Effector memory CD8-positive, alpha-beta T cell (primary cell): Measurements from ENCODE around the gene RBM4B.

Experiments used
- ATAC-seq: fragments of 150-1000 bp; cut with Tn5 transposase; replicated peaks from 2 replicates; pipeline ENCODE4 v1.10.0; 2021; ENCODE audit warnings: mild to moderate bottlenecking, moderate library complexity
- DNase-seq, 3 experiments: peaks; one replicate each; pipeline ENCODE4 v3.0.0; 2021
- H3K27ac Mint-ChIP-seq, 2 donors: one replicate each; pipeline ENCODE4 v1.8.0; 2022; ENCODE audit warnings: mild to moderate bottlenecking in 2 of 2, mixed read lengths in 2 of 2, moderate library complexity in 2 of 2
- H3K27me3 Mint-ChIP-seq, 2 donors: one replicate each; pipeline ENCODE4 v1.8.0; 2022; ENCODE audit warnings: mixed read lengths in 2 of 2
- H3K36me3 Mint-ChIP-seq: one replicate; pipeline ENCODE4 v1.8.0; 2022; ENCODE audit warnings: mild to moderate bottlenecking, moderate library complexity, mixed read lengths; ENCODE audit not compliant: insufficient read depth
- H3K4me1 Mint-ChIP-seq, 2 donors: one replicate each; pipeline ENCODE4 v1.8.0; 2022; ENCODE audit warnings: low read depth in 2 of 2, mixed read lengths in 2 of 2
- H3K4me3 Mint-ChIP-seq, 2 donors: one replicate each; pipeline ENCODE4 v1.8.0; 2022; ENCODE audit warnings: mild to moderate bottlenecking in 2 of 2, mixed read lengths in 2 of 2, moderate library complexity in 2 of 2
- H3K9me3 Mint-ChIP-seq, 2 donors: one replicate each; pipeline ENCODE4 v1.8.0; 2022; ENCODE audit warnings: mixed read lengths in 2 of 2

Gene RBM4B

DNA sequence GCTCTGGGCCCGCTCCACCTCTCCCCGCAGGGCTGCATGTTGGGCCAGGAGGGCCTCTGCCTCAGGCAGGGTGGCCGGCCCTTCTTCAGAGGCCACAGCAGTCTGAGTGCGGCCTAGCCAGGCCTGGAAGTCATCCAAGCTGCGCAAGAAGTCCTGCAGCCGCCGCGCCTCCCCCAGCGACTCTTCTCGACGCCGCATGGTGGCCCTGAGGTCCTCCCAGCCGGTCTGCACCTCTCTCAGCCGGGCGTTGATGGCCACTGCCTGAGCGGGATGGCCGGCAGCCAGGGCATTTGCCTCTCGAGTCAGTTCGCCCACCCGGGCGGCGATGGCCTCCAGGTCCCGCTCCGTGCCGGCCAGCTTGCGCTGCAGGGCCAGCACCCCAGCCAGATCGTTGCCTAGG lies 23.1 kb upstream of the RBM4B start:
- H3K4me1 Mint-ChIP-seq = no peaks in the 10 kb centered on the region
- H3K36me3 Mint-ChIP-seq = peaks cover 3% of the 10 kb centered on the region
- no peak overlapping the region for H3K4me3 Mint-ChIP-seq
- no peak overlapping the region for H3K27ac Mint-ChIP-seq
- no peaks in the 10 kb centered on the region for H3K9me3 Mint-ChIP-seq
- DNase-seq = no peak
- no peak for ATAC-seq
- peaks cover 0 to 10% of the 10 kb centered on the region in 2 donors for H3K27me3 Mint-ChIP-seq

DNA sequence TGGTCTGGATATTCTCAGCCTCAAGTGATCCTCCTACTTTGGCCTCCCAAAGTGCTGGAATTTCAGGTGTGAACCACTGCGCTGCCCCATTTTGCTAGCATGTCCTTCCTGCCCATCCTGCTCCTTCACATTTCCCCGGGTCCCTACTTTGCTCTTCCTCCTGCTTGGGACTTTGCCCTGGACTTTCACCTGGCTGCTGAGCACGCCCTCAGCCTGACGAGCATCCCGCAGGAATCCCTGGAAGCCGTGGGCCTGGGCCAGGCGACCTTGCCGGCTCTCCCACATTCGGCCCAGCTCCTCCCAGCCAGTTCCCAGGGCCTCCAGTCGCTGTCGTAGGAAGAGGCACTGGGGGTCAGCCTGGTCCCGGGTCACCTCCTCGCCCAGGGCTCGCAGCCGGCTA lies 22.6 kb upstream of the RBM4B start:
- no peak overlapping the region for H3K27ac Mint-ChIP-seq
- H3K4me3 Mint-ChIP-seq = no peak overlapping the region
- H3K4me1 Mint-ChIP-seq = no peaks in the 10 kb centered on the region
- ATAC-seq (no peak), DNase-seq (no peak)
- H3K9me3 Mint-ChIP-seq = no peaks in the 10 kb centered on the region
- H3K27me3 Mint-ChIP-seq = peaks cover 0 to 10% of the 10 kb centered on the region in 2 donors
- peaks cover 3% of the 10 kb centered on the region for H3K36me3 Mint-ChIP-seq

DNA sequence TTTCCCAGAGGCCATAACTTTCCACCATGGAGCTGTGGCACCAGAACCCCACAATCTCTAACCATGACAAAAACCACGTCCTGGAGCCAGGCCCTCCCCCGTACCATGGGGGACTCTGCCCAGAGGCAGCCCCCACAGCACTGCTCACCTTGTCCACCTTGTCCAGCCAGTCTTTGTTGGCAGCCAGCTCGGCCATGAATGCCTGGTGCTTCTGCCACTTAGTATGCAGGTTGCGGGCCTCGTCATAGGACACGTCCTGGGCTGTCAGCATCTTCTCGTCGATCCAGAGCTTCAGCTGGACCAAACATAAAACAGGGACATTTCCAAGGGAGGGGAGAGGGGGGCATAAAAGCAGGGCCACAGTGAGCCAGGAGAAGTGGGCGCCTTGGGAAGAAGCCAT lies 20.8 kb upstream of the RBM4B start:
- H3K27me3 Mint-ChIP-seq = peaks cover 0 to 22% of the 10 kb centered on the region in 2 donors

GRCh38 chr11:66697988-66698387 lies 20.3 kb upstream of the RBM4B start:
- DNase-seq (no peak), ATAC-seq (no peak)
- Mint-ChIP-seq H3K4me1 (peaks cover 0 to 3% of the 10 kb centered on the region in 2 donors), H3K36me3 (peaks cover 8% of the 10 kb centered on the region), H3K27ac (no peak overlapping the region), H3K27me3 (peaks cover 0 to 27% of the 10 kb centered on the region in 2 donors), H3K4me3 (no peak overlapping the region), H3K9me3 (no peaks in the 10 kb centered on the region)

More for the DNA sequence above, 20.8 kb upstream of the RBM4B start:
- ATAC-seq (no peak), DNase-seq (no peak)
- H3K36me3 Mint-ChIP-seq = peaks cover 8% of the 10 kb centered on the region
- peaks cover 0 to 3% of the 10 kb centered on the region in 2 donors for H3K4me1 Mint-ChIP-seq
- H3K27ac Mint-ChIP-seq = no peak overlapping the region
- H3K4me3 Mint-ChIP-seq = no peak overlapping the region
- H3K9me3 Mint-ChIP-seq = no peaks in the 10 kb centered on the region

GRCh38 chr11:66696146-66696545 lies 18.5 kb upstream of the RBM4B start:
- DNase-seq (no peak), ATAC-seq (no peak)
- Mint-ChIP-seq H3K27me3 (peaks cover 0 to 21% of the 10 kb centered on the region in 2 donors), H3K27ac (peak overlapping the region in 1 of 2 donors; percentile 65), H3K4me1 (peaks cover 0 to 3% of the 10 kb centered on the region in 2 donors), H3K9me3 (no peaks in the 10 kb centered on the region), H3K36me3 (peaks cover 8% of the 10 kb centered on the region), H3K4me3 (no peak overlapping the region)

DNA sequence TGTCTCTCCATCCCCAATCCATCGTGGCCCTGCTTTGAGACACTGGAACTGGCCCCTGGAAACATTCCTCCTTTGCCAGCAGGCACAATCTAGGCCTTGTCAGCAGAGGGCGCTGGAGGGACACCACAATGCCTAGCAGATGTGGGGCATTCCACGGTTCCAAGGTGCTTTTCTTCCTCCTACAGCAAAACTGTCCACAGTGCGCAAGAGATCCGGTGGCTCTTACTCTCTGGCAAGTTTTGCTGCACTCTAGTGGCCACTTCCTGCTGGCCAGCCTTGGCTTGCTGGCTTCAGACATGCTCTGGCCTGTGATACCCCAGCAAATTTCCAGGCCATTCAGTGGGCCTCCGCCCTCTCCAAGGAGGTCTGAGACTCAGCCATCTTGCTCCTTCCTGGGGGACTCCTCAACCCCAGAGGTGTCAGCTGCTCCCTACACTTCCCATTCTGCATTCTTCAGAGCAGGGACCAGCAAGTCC lies 17.1 kb upstream of the RBM4B start:
- no peak overlapping the region for H3K4me3 Mint-ChIP-seq

DNA sequence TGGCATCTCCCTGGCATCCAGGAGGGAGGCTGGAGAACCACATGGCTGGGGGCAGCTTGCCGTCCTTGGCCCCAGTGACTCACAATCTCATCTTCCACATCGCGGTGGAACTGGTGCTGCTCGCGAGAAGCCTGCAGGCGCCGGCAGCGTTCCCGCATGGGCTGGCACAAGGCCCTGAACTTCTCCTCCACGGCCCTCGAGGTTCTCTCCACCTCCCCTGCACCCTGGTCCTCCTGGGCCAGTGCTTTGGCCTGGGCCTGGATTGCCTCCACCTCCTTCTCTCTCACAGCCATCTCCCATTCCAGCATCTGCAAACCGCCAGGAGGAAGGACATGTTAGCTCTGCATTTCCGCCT lies 16.3 kb upstream of the RBM4B start:
- Mint-ChIP-seq H3K9me3 (no peaks in the 10 kb centered on the region), H3K36me3 (peaks cover 5% of the 10 kb centered on the region), H3K4me1 (peaks cover 0 to 3% of the 10 kb centered on the region in 2 donors), H3K4me3 (no peak overlapping the region), H3K27ac (no peak overlapping the region), H3K27me3 (peaks cover 0 to 17% of the 10 kb centered on the region in 2 donors)
- DNase-seq (no peak), ATAC-seq (no peak)

More for the DNA sequence above, 17.1 kb upstream of the RBM4B start:
- Mint-ChIP-seq H3K9me3 (no peaks in the 10 kb centered on the region), H3K27me3 (peaks cover 0 to 17% of the 10 kb centered on the region in 2 donors), H3K27ac (no peak overlapping the region), H3K4me1 (peaks cover 0 to 3% of the 10 kb centered on the region in 2 donors), H3K36me3 (peaks cover 8% of the 10 kb centered on the region)
- DNase-seq (peak; percentile 81 to 83 (median 81)), ATAC-seq (peak; percentile 97)

DNA sequence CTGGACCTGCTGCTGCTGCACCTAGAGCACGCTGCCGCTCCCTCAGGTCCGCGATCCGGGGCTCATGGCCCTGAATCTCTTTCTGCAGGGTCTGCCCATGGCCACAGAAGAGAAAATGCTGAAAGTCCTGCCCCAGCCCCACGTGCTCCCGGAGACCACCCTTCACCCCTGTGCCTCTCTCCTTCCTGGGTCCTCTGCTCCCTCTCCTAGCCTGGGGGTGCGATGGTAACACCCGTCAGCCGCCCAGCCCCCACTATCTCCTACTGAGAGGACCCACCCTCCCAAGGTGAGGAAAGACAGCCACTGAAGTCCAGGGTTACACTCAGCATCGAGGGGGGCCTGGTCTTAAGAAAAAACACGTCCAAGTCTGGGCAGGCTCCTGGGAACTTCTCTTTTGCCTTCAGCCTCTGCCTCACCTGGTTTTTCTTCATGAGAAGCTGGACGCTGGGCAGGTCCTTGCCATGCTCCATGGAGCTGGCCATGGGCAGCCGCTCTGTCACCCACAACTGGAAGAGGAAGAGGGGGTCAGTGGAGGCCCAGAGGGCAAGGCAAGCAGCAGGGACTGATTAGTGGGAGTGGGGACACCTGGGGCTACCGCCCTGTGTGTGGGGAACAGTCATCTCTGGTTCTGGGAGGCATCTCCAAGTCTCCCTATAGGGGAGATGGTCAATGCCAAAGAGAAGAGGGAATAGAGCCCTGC lies 15.8 kb upstream of the RBM4B start:
- no peak for ATAC-seq
- Mint-ChIP-seq H3K36me3 (peaks cover 5% of the 10 kb centered on the region), H3K4me3 (no peak overlapping the region), H3K9me3 (no peaks in the 10 kb centered on the region), H3K27me3 (peaks cover 0 to 19% of the 10 kb centered on the region in 2 donors), H3K27ac (no peak overlapping the region), H3K4me1 (peaks cover 0 to 3% of the 10 kb centered on the region in 2 donors)
- no peak for DNase-seq

GRCh38 chr11:66692871-66693331 lies 15.2 kb upstream of the RBM4B start:
- Mint-ChIP-seq H3K4me1 (peaks cover 0 to 3% of the 10 kb centered on the region in 2 donors), H3K36me3 (peaks cover 5% of the 10 kb centered on the region), H3K27ac (no peak overlapping the region), H3K27me3 (peaks cover 0 to 25% of the 10 kb centered on the region in 2 donors), H3K4me3 (no peak overlapping the region), H3K9me3 (no peaks in the 10 kb centered on the region)
- DNase-seq (no peak), ATAC-seq (no peak)

- Mint-ChIP-seq H3K9me3 (no peaks in the 10 kb centered on the region), H3K27ac (no peak overlapping the region), H3K27me3 (peaks cover 0 to 27% of the 10 kb centered on the region in 2 donors), H3K4me1 (peaks cover 0 to 3% of the 10 kb centered on the region in 2 donors), H3K36me3 (peaks cover 5% of the 10 kb centered on the region), H3K4me3 (no peak overlapping the region)
- ATAC-seq (no peak), DNase-seq (no peak)
Observed at GRCh38 chr11:66692446-66692845, 14.8 kb upstream of the RBM4B start.

GRCh38 chr11:66691311-66691980 lies 13.8 kb upstream of the RBM4B start:
- Mint-ChIP-seq H3K4me3 (no peak overlapping the region), H3K27me3 (peaks cover 0 to 32% of the 10 kb centered on the region in 2 donors), H3K9me3 (no peaks in the 10 kb centered on the region), H3K4me1 (peaks cover 0 to 3% of the 10 kb centered on the region in 2 donors), H3K36me3 (peaks cover 5% of the 10 kb centered on the region), H3K27ac (no peak overlapping the region)
- DNase-seq = no peak
- no peak for ATAC-seq

DNA sequence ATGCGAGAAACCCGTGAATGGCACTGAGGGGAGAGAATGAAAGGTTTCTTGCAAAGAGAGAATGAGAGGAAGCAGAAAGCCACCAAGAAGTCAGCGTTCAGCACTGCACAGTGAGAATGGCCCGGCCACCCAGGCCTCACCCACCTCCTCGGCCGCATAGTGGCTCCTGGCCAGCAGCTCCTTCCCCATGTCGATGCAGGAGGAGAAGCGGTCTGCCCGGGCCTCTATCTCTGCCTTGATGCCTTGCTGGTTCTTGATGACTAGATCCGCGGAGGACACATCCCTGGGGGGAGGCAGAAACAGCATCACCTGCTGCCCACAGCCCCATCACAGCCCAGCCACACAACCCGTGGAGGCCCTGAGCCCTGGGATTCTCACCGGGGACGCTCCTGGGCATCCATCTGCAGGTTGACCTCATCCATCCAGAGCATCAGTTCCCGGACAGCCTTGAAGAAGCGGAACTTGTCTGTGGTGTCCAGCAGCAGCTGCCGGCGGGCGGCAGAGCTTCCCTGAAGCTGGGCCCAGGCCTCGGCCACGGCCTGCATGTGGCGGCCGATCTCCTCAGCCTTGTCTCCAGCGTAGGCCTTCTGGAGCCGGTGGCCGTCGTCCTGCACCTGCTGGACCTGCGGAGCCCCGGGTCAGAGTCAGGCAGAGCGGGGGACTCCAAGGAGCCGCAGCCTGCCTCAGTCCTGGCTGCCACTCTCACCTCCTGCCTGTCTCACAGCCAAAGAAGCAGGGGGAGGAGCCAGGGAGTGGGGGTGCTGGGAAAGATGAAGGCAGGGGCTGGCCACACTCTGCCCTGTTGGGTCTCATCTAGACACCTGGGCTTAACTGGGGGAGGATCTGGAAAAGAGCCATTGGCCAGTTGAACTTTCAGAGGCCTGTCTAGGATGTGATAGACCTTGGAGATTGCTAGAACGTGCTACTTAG lies 12.2 kb upstream of the RBM4B start:
- ATAC-seq (no peak), DNase-seq (no peak)
- Mint-ChIP-seq H3K4me1 (peaks cover 0 to 3% of the 10 kb centered on the region in 2 donors), H3K4me3 (no peak overlapping the region), H3K36me3 (peaks cover 5% of the 10 kb centered on the region), H3K9me3 (no peaks in the 10 kb centered on the region), H3K27me3 (peaks cover 0 to 32% of the 10 kb centered on the region in 2 donors), H3K27ac (no peak overlapping the region)
